HepG2 (cell line): ENCODE data around the gene CIBAR2. TPM values are rescaled to one million over a fixed set of nuclear protein-coding genes. Genes with fewer than 3 reads are reported as not detected.

Source experiments
- ATAC-seq: fragments of 200-7000 bp; cut with Tn5 transposase; 3 replicates; pipeline ENCODE4 v1.9.1; 2020; ENCODE audit warnings: mild to moderate bottlenecking, moderate library complexity
- BruUV-seq: library from RNA; stranded (reverse); fragments of 400-500 nt; replicated peaks from 2 replicates; lab custom pipeline; 2021; lab: Mats Ljungman, UMichigan
- CTCF ChIA-PET: fragments of 300-600 bp; formaldehyde crosslinking; extraction: SDS; loops from one replicate; lab custom pipeline; 2021; ENCODE audit warnings: low total read pairs, inconsistent platforms, low intra/inter-chr PET ratio; lab: Yijun Ruan, JAX
- POLR2A ChIA-PET: fragments of 350-600 bp; sonication (Branson Sonifier 250); formaldehyde crosslinking; loops from one replicate; lab custom pipeline; 2020; ENCODE audit warnings: antibody characterized with exemption, inconsistent platforms; lab: Yijun Ruan, JAX
- DNase-seq: peaks from one replicate; pipeline ENCODE4 v3.0.0-alpha.2; 2015; ENCODE audit warnings: low spot score
- FAIRE-seq: peaks from 3 replicates; lab custom pipeline; 2011; peaks lifted over from hg19 to GRCh38; lab: Jason Lieb, UNC
- H2AFZ ChIP-seq: one replicate; pipeline ENCODE4 v1.6.1; 2011; ENCODE audit warnings: low read length, inconsistent platforms
- H3K27ac ChIP-seq: fragments of 300-600 bp; 3 replicates; pipeline ENCODE4 v1.8.0; 2011; ENCODE audit warnings: mixed run types, mild to moderate bottlenecking, mixed read lengths, low read length, inconsistent platforms; ENCODE audit not compliant: insufficient read depth; ENCODE audit errors: extremely low read length
- H3K27me3 ChIP-seq, 2 experiments: fragments of 200-600 bp in 1 of 2; 2 replicates in 1 of 2; 3 replicates in 1 of 2; pipeline versions ENCODE4 v1.6.0 to v1.8.0; 2011; ENCODE audit warnings: low read length in 2 of 2, mild to moderate bottlenecking in 2 of 2, moderate library complexity in 2 of 2, inconsistent platforms in 1 of 2; ENCODE audit not compliant: insufficient read depth in 2 of 2, control insufficient read depth in 1 of 2
- H3K36me3 ChIP-seq, 2 experiments: fragments of 200-600 bp in 1 of 2; replicated peaks in 1 of 2; 2 replicates in 1 of 2; 3 replicates in 1 of 2; pipeline versions ENCODE4 v1.5.1 to v1.8.0; 2011; ENCODE audit warnings: low read length in 2 of 2, inconsistent platforms in 1 of 2; ENCODE audit not compliant: insufficient read depth in 2 of 2, control insufficient read depth in 1 of 2
- H3K4me1 ChIP-seq: 2 replicates; pipeline ENCODE4 v1.5.1; 2012; ENCODE audit warnings: low read length, inconsistent platforms; ENCODE audit not compliant: insufficient read depth
- H3K4me2 ChIP-seq: 2 replicates; pipeline ENCODE4 v1.6.0; 2011; ENCODE audit warnings: low read depth, low read length, inconsistent platforms
- H3K4me3 ChIP-seq, 3 experiments: fragments of 200-600 bp in 1 of 3; sonication (generic), shearing (Covaris generic) in 1 of 3; replicated peaks in 1 of 3; 2 replicates each; pipeline ENCODE4 v1.5.1; 2011 to 2016; ENCODE audit warnings: low read length in 3 of 3, inconsistent platforms in 2 of 3, low read depth in 2 of 3, mild to moderate bottlenecking in 2 of 3, control low read depth in 1 of 3, mixed read lengths in 1 of 3; ENCODE audit not compliant: insufficient read depth in 1 of 3
- H3K79me2 ChIP-seq: one replicate; pipeline ENCODE4 v1.6.1; 2011; ENCODE audit warnings: low read length, inconsistent platforms; ENCODE audit not compliant: insufficient read depth
- H3K9ac ChIP-seq: 2 replicates; pipeline ENCODE4 v1.6.0; 2011; ENCODE audit warnings: mild to moderate bottlenecking, low read depth, low read length, inconsistent platforms; ENCODE audit not compliant: insufficient read depth
- H3K9me3 ChIP-seq: 2 replicates; pipeline ENCODE4 v1.5.1; 2012; ENCODE audit warnings: mild to moderate bottlenecking, low read length
- H4K20me1 ChIP-seq: 2 replicates; pipeline ENCODE4 v1.6.0; 2011; ENCODE audit warnings: inconsistent platforms, mild to moderate bottlenecking, low read length, moderate library complexity; ENCODE audit not compliant: insufficient read depth
- MAFF ChIP-seq: IDR thresholded peaks from 2 replicates; pipeline ENCODE4 v1.6.1; 2011; ENCODE audit warnings: low read depth, low read length, improper control_type of control experiment
- MAFK ChIP-seq, 2 experiments: IDR thresholded peaks in 1 of 2; conservative IDR thresholded peaks in 1 of 2; 2 replicates each; pipeline ENCODE4 v1.6.1; 2011; ENCODE audit warnings: improper control_type of control experiment in 2 of 2, low read length in 2 of 2
- TRAFD1 ChIP-seq: sonication (generic); formaldehyde crosslinking; IDR thresholded peaks from 2 replicates; pipeline ENCODE4 v1.5.1; 2020; ENCODE audit warnings: missing genetic modification reagents, mild to moderate bottlenecking, borderline replicate concordance
- ZFP41 ChIP-seq: sonication (generic); formaldehyde crosslinking; IDR thresholded peaks from 2 replicates; pipeline ENCODE4 v1.4.0; 2020; ENCODE audit warnings: mild to moderate bottlenecking, missing genetic modification reagents, borderline replicate concordance
- ZNF101 ChIP-seq: sonication (generic); formaldehyde crosslinking; IDR thresholded peaks from 2 replicates; pipeline ENCODE4 v1.4.0; 2020; ENCODE audit warnings: mild to moderate bottlenecking, low read depth, missing genetic modification reagents, borderline replicate concordance
- ZNF329 ChIP-seq: sonication (generic); formaldehyde crosslinking; IDR thresholded peaks from 2 replicates; pipeline ENCODE4 v1.9.0; 2021; ENCODE audit warnings: low read depth, mild to moderate bottlenecking, missing genetic modification reagents
- ZNF513 ChIP-seq: sonication (generic); formaldehyde crosslinking; conservative IDR thresholded peaks from 2 replicates; pipeline ENCODE4 v1.5.0; 2020; ENCODE audit warnings: missing genetic modification reagents
- ZNF660 ChIP-seq: sonication (generic); formaldehyde crosslinking; IDR thresholded peaks from 2 replicates; pipeline ENCODE4 v1.5.1; 2020; ENCODE audit warnings: mild to moderate bottlenecking, low read depth, missing genetic modification reagents, borderline replicate concordance
- ZNF850 ChIP-seq: sonication (generic); formaldehyde crosslinking; conservative IDR thresholded peaks from 2 replicates; pipeline ENCODE4 v1.9.0; 2021; ENCODE audit warnings: mild to moderate bottlenecking, missing genetic modification reagents
- WGBS: methylation state at CpG from one replicate; pipeline ENCODE4 v1.1.6; 2017; ENCODE audit warnings: low lambda C conversion rate; 5-methylcytosine and 5-hydroxymethylcytosine counted together
- in situ Hi-C: cut with HindIII; loops from 2 replicates; pipeline ENCODE4 v1.10.0; 2017; ENCODE audit warnings: low pct_unique_long_range_greater_than_20kb; ENCODE audit not compliant: extremely low pct_ligation_motif_present
- intact Hi-C: fragments of 100-400 bp; cut with micrococcal nuclease; formaldehyde crosslinking; loops from one replicate; pipeline ENCODE4 v1.10.0; 2022; ENCODE audit not compliant: unreplicated experiment
- polyA plus RNA-seq, 8 experiments: library from polyadenylated mRNA; depleted of rRNA in 3 of 8; stranded (reverse) in 7 of 8; unstranded in 1 of 8; fragments of >200 nt; fragmentation: Illumina TruSeq in 4 of 8; extraction: Trizol in 4 of 8; gene quantifications; 2 replicates each; pipeline versions ENCODE4 v1.2.1 to v1.2.3, GENCODE V29; 2011 to 2016; ENCODE audit warnings: low read depth in 4 of 8, missing spikeins in 1 of 8, mixed read lengths in 1 of 8; ENCODE audit not compliant: insufficient read depth in 1 of 8
- total RNA-seq, 5 experiments: library from RNA; depleted of rRNA; stranded (reverse); fragments of >200 nt; fragmentation: Illumina TruSeq; extraction: Trizol; gene quantifications; 2 replicates each; pipeline ENCODE4 v1.2.3, GENCODE V29; 2016; ENCODE audit warnings: low read depth in 1 of 5

The CIBAR2 gene
- total and polyA plus RNA-seq, 2 of the 13 experiments (the other 11 are each of a cell fraction or from before 2014, with no cell fraction given), result not detected

- ChIA-PET POLR2A (no interaction called here), CTCF (no interaction called here)
- DNase-seq (no peak), FAIRE-seq (no peak), ATAC-seq (no peak)
- no peaks in the 10 kb centered on the region for H3K36me3 ChIP-seq
- H3K9ac ChIP-seq, result no peak overlapping the region
- WGBS, result 30% methylated on average over 12 of the region's 12 CpGs
- TF ChIP-seq MAFF (peak; percentile 68), ZFP41 (CRISPR knock-in tag) (no peak), ZNF513 (CRISPR knock-in tag) (no peak), ZNF850 (CRISPR knock-in tag) (no peak), MAFK (conservative IDR thresholded peaks at IDR 0.05 in 1 of 2, IDR thresholded peaks at IDR 0.05 in 1 of 2; ENCODE audit: low read length in 2 of 2) (peak; percentile 84 to 87), ZNF329 (CRISPR knock-in tag) (no peak), TRAFD1 (CRISPR knock-in tag) (no peak), ZNF660 (CRISPR knock-in tag) (no peak), ZNF101 (CRISPR knock-in tag) (no peak)
- in situ Hi-C loops, result no loop called here
- no peak overlapping the region for H3K4me2 ChIP-seq
- intact Hi-C loops, result no loop called here
- no peaks in the 10 kb centered on the region for H3K4me1 ChIP-seq
- no peaks in the 10 kb centered on the region for H3K9me3 ChIP-seq
- peaks cover 9 to 34% of the 10 kb centered on the region in 2 experiments for H3K27me3 ChIP-seq
- BruUV-seq, result no TSS peak
- no peaks in the 10 kb centered on the region for H3K79me2 ChIP-seq
- no peak overlapping the region for H2AFZ ChIP-seq
- H4K20me1 ChIP-seq, result no peaks in the 10 kb centered on the region
- no peak overlapping the region for H3K4me3 ChIP-seq
- H3K27ac ChIP-seq, result no peak overlapping the region
These were observed 45.9 kb downstream of the CIBAR2 start for GRCh38 chr16:85066346-85066885.
